ENCODE results near the gene SCYGR1.

The SCYGR1 gene

GRCh38 chr2:227411990-227412350, 24.2 kb upstream of the SCYGR1 start:
- DNase-seq (ENCODE audit: low spot score), result no peak
- in situ Hi-C loops (cut with MboI; ENCODE audit: low sequenced_read_pairs, unreplicated experiment), result no loop called here
- TF ChIP-seq CTCF (IDR thresholded peaks at IDR 0.05; ENCODE audit: borderline replicate concordance, control extremely low read depth, extremely low read depth, insufficient read depth, missing control alignments), result no peak

- in situ Hi-C loops (cut with MboI; ENCODE audit: low sequenced_read_pairs, unreplicated experiment), result no loop called here
- no peak for TF ChIP-seq CTCF (IDR thresholded peaks at IDR 0.05; ENCODE audit: borderline replicate concordance, control extremely low read depth, extremely low read depth, insufficient read depth, missing control alignments)
- DNase-seq (ENCODE audit: low spot score), result peak; percentile 49
Observed at GRCh38 chr2:227411320-227411989, 23.7 kb upstream of the SCYGR1 start.

GRCh38 chr2:227410191-227410590, 22.4 kb upstream of the SCYGR1 start:
- in situ Hi-C loops (cut with MboI; ENCODE audit: low sequenced_read_pairs, unreplicated experiment), result no loop called here
- no peak for DNase-seq (ENCODE audit: low spot score)
- TF ChIP-seq CTCF (IDR thresholded peaks at IDR 0.05; ENCODE audit: borderline replicate concordance, control extremely low read depth, extremely low read depth, insufficient read depth, missing control alignments), result no peak

- in situ Hi-C loops (cut with MboI; ENCODE audit: low sequenced_read_pairs, unreplicated experiment), result loop anchor here (10.0 kb wide), 1 partner anchor 357 kb away; no protein-coding TSS in a partner anchor
- no peak for TF ChIP-seq CTCF (IDR thresholded peaks at IDR 0.05; ENCODE audit: borderline replicate concordance, control extremely low read depth, extremely low read depth, insufficient read depth, missing control alignments)
- DNase-seq (ENCODE audit: low spot score), result no peak
Observed at GRCh38 chr2:227407591-227408151, 19.9 kb upstream of the SCYGR1 start.

- in situ Hi-C loops (cut with MboI; ENCODE audit: low sequenced_read_pairs, unreplicated experiment), result loop anchor here (10.0 kb wide), 1 partner anchor 358 kb away; no protein-coding TSS in a partner anchor
- TF ChIP-seq CTCF (IDR thresholded peaks at IDR 0.05; ENCODE audit: borderline replicate concordance, control extremely low read depth, extremely low read depth, insufficient read depth, missing control alignments), result peak; percentile 72
- DNase-seq (ENCODE audit: low spot score), result peak; percentile 59
Observed at GRCh38 chr2:227406177-227407031, 18.7 kb upstream of the SCYGR1 start.

GRCh38 chr2:227404585-227405271, 17.0 kb upstream of the SCYGR1 start:
- no peak for TF ChIP-seq CTCF (IDR thresholded peaks at IDR 0.05; ENCODE audit: borderline replicate concordance, control extremely low read depth, extremely low read depth, insufficient read depth, missing control alignments)
- in situ Hi-C loops (cut with MboI; ENCODE audit: low sequenced_read_pairs, unreplicated experiment), result loop anchor here (10.0 kb wide), 1 partner anchor 360 kb away; no protein-coding TSS in a partner anchor
- DNase-seq (ENCODE audit: low spot score), result no peak
